ENCODE measurements around the gene DAZAP1. TPM values are rescaled to one million over a fixed set of nuclear protein-coding genes. Genes with fewer than 3 reads are reported as not detected.

Gene DAZAP1
- total and polyA plus RNA-seq, 7 donors, result 28.2 to 132 (median 51.1) TPM

- intact Hi-C loops (cut with DNase I), result loop anchor here (5.0 kb wide), 1 partner anchor 85 kb away; no protein-coding TSS in a partner anchor
- no peak for DNase-seq
- peaks cover 0 to 25% (median 22%) of the 10 kb centered on the region in 4 donors for H3K4me1 ChIP-seq
- TF ChIP-seq POLR2A (IDR thresholded peaks at IDR 0.05) (no peak), EP300 (IDR thresholded peaks at IDR 0.05) (no peak), POLR2AphosphoS5 (IDR thresholded peaks at IDR 0.05) (no peak), CTCF (IDR thresholded peaks at IDR 0.05) (no peak)
- 52% methylated on average over 25 of the region's 25 CpGs for WGBS, 2 donors
- no peaks in the 10 kb centered on the region for H3K9me3 ChIP-seq
- no peak overlapping the region for H3K4me3 ChIP-seq
- H3K27ac ChIP-seq, result no peak overlapping the region
- H3K36me3 ChIP-seq, result no peaks in the 10 kb centered on the region
- H3K27me3 ChIP-seq, result peaks cover 0 to 12% (median 5%) of the 10 kb centered on the region in 3 donors
Measured at GRCh38 chr19:1402411-1403070, 4.8 kb upstream of the DAZAP1 start.

GRCh38 chr19:1406774-1407527 is 435 bp upstream of the DAZAP1 start:
- Histone ChIP-seq H3K27me3 (peaks cover 0 to 9% (median 0%) of the 10 kb centered on the region in 3 donors), H3K4me1 (peaks cover 4 to 41% (median 39%) of the 10 kb centered on the region in 4 donors), H3K9me3 (no peaks in the 10 kb centered on the region), H3K4me3 (peak overlapping the region; percentile 37 to 99 (median 93)), H3K27ac (peak overlapping the region; percentile 79 to 98 (median 92)), H3K36me3 (no peaks in the 10 kb centered on the region)
- DNase-seq, result peak; percentile 99
- WGBS, 2 donors, result 0 to 1% methylated on average over 72 of the region's 72 CpGs
- intact Hi-C loops (cut with DNase I), result loop anchor here (2.0 to 5.0 kb wide), 3 partner anchors 24 to 130 kb away; partner anchors contain the start of genes FAM174C and NDUFS7
- no peak for TF ChIP-seq POLR2A (IDR thresholded peaks at IDR 0.05)
- peak in 1 of 4 donors; percentile 37 for TF ChIP-seq EP300 (IDR thresholded peaks at IDR 0.05)
- TF ChIP-seq CTCF (IDR thresholded peaks at IDR 0.05), result peak in 3 of 4 experiments; percentile 6 to 45 (median 26)
- TF ChIP-seq POLR2AphosphoS5 (IDR thresholded peaks at IDR 0.05), result peak; percentile 16 to 47 (median 36)

GRCh38 chr19:1408300-1409203 is 1.2 kb downstream of the DAZAP1 start:
- H3K27ac ChIP-seq, result peak overlapping the region; percentile 91 to 98 (median 94)
- H3K4me3 ChIP-seq, result peak overlapping the region; percentile 93 to 99 (median 94)
- peaks cover 0 to 10% (median 4%) of the 10 kb centered on the region in 4 donors for H3K36me3 ChIP-seq
- intact Hi-C loops (cut with DNase I), result loop anchor here (5.0 kb wide), 2 partner anchors 51 to 131 kb away; partner anchors contain the start of gene FAM174C
- WGBS, 2 donors, result 0 to 1% methylated on average over 69 of the region's 69 CpGs
- H3K9me3 ChIP-seq, result no peaks in the 10 kb centered on the region
- H3K27me3 ChIP-seq, result no peaks in the 10 kb centered on the region
- peak; percentile 77 for DNase-seq
- TF ChIP-seq EP300 (IDR thresholded peaks at IDR 0.05) (no peak), POLR2A (IDR thresholded peaks at IDR 0.05) (no peak), CTCF (IDR thresholded peaks at IDR 0.05) (no peak), POLR2AphosphoS5 (IDR thresholded peaks at IDR 0.05) (peak in 1 of 4 donors; percentile 41)
- H3K4me1 ChIP-seq, result peaks cover 4 to 56% (median 53%) of the 10 kb centered on the region in 4 donors
